Measurements from ENCODE around the gene HINT3. TPM values are rescaled to one million over a fixed set of nuclear protein-coding genes. Genes with fewer than 3 reads are reported as not detected.

The HINT3 gene
- total and polyA plus RNA-seq, 2 donors (not counting 3 experiments of a cell fraction or from before 2014, with no cell fraction given), result 1.8 to 8.4 TPM

DNA sequence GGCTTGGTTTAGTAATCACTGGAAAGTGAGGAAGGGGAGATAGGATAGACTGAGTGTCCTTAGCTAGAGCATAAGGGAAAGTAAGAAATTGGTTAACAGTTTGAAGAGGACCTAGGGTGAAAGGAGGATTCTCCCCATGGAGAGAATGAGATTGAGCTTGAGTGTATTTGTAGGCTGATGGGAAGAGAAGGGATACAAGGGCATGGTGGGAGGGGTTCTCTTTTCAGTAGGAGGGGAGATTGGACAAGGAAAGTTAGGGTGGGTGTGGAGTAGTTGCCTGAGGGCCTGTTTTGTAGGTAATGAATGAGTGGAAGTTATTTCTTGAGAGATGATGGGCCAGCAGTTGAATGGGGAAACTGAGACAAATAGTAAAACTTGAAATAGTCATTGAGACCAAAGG is 31.7 kb downstream of the HINT3 start:
- Histone ChIP-seq H4K20me1 (replicated peaks; ENCODE audit: control insufficient read depth, extremely low read depth, insufficient read depth, low read length) (peaks cover 4% of the 10 kb centered on the region), H3K4me2 (ENCODE audit: insufficient read depth, low read length) (no peak overlapping the region), H3K27ac (ENCODE audit: insufficient read depth, low read depth, low read length) (no peak overlapping the region), H3K79me2 (ENCODE audit: control insufficient read depth, insufficient read depth, low read length) (peaks cover 31% of the 10 kb centered on the region), H3K9me3 (replicated peaks; ENCODE audit: control insufficient read depth, insufficient read depth, low read length) (no peaks in the 10 kb centered on the region), H3K27me3 (ENCODE audit: control insufficient read depth in 2 of 2, insufficient read depth in 2 of 2, low read length in 2 of 2) (no peaks in the 10 kb centered on the region), H3K9me1 (replicated peaks; ENCODE audit: control insufficient read depth, extremely low read depth, insufficient read depth, low read length) (no peaks in the 10 kb centered on the region), H3K4me1 (ENCODE audit: control insufficient read depth, extremely low read depth, insufficient read depth, low read length) (peaks cover 14% of the 10 kb centered on the region), H3K9ac (replicated peaks; ENCODE audit: extremely low read depth, insufficient read depth, low read length) (no peak overlapping the region), H3K36me3 (ENCODE audit: control insufficient read depth in 2 of 2, extremely low read depth in 1 of 2, insufficient read depth in 2 of 2, low read length in 2 of 2) (no peaks in the 10 kb centered on the region), H3K4me3 (replicated peaks in 1 of 3; ENCODE audit: insufficient read depth in 1 of 3, low read depth in 1 of 3, low read length in 3 of 3) (no peak overlapping the region), H2AFZ (ENCODE audit: low read depth, low read length) (no peak overlapping the region)
- ChIA-PET POLR2A (no interaction called here), CTCF (no interaction called here)
- no peak for DNase-seq (ENCODE audit: low read depth, low spot score)
- no peak for FAIRE-seq
- TF ChIP-seq, protein P1, sequence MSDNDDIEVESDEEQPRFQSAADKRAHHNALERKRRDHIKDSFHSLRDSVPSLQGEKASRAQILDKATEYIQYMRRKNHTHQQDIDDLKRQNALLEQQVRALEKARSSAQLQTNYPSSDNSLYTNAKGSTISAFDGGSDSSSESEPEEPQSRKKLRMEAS (IDR thresholded peaks at IDR 0.05; ENCODE audit: insufficient read depth, insufficient read length), result no peak
- TF ChIP-seq JUN (IDR thresholded peaks at IDR 0.05; ENCODE audit: borderline replicate concordance, insufficient read depth, insufficient read length, low read depth), result no peak
- intact Hi-C loops (cut with micrococcal nuclease), result no loop called here
- BruUV-seq (replicated peaks), result no TSS peak
- dilution Hi-C loops (cut with MboI; ENCODE audit: extremely low pct_ligation_motif_present, low sequenced_read_pairs), result no loop called here

DNA sequence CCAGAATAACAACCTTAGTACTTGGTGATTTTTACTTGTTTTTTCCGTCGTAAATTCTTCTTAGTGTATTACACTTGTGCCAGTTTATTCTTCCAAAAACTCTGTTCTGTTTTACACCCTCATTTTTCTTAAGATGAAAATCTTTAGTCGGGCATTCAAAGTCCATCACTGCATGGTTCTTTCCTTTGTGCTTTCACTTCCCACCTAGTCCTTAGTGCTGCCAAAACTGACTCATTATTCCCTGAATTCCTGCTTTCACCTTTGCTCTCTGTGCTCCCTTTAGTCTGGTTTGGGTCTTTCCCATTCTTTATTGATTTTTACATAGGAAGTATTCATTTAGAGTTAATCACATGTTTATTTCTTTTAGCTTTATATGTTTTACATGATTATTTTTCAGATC is 33.1 kb downstream of the HINT3 start:
- Histone ChIP-seq H4K20me1 (replicated peaks; ENCODE audit: control insufficient read depth, extremely low read depth, insufficient read depth, low read length) (peaks cover 4% of the 10 kb centered on the region), H3K9me3 (replicated peaks; ENCODE audit: control insufficient read depth, insufficient read depth, low read length) (no peaks in the 10 kb centered on the region), H3K27ac (ENCODE audit: insufficient read depth, low read depth, low read length) (no peak overlapping the region), H3K4me2 (ENCODE audit: insufficient read depth, low read length) (no peak overlapping the region), H3K4me3 (replicated peaks in 1 of 3; ENCODE audit: insufficient read depth in 1 of 3, low read depth in 1 of 3, low read length in 3 of 3) (no peak overlapping the region), H3K4me1 (ENCODE audit: control insufficient read depth, extremely low read depth, insufficient read depth, low read length) (peaks cover 14% of the 10 kb centered on the region), H3K9me1 (replicated peaks; ENCODE audit: control insufficient read depth, extremely low read depth, insufficient read depth, low read length) (no peaks in the 10 kb centered on the region), H3K9ac (replicated peaks; ENCODE audit: extremely low read depth, insufficient read depth, low read length) (peak overlapping the region; percentile 8), H3K27me3 (ENCODE audit: control insufficient read depth in 2 of 2, insufficient read depth in 2 of 2, low read length in 2 of 2) (no peaks in the 10 kb centered on the region), H2AFZ (ENCODE audit: low read depth, low read length) (no peak overlapping the region), H3K36me3 (ENCODE audit: control insufficient read depth in 2 of 2, extremely low read depth in 1 of 2, insufficient read depth in 2 of 2, low read length in 2 of 2) (no peaks in the 10 kb centered on the region), H3K79me2 (ENCODE audit: control insufficient read depth, insufficient read depth, low read length) (peaks cover 31% of the 10 kb centered on the region)
- CTCF ChIA-PET, result interaction anchor here (1.1 kb wide), 1 partner anchor 14 kb away, joined by 3 read pairs; no protein-coding TSS in a partner anchor
- FAIRE-seq (no peak), DNase-seq (ENCODE audit: low read depth, low spot score) (peak; percentile 43)
- TF ChIP-seq, protein P1 (IDR thresholded peaks at IDR 0.05; ENCODE audit: insufficient read depth, insufficient read length), result no peak
- TF ChIP-seq POLR2AphosphoS5 (IDR thresholded peaks at IDR 0.05; ENCODE audit: insufficient read depth, low read depth, low read length) (no peak), GATA2 (IDR thresholded peaks at IDR 0.05; ENCODE audit: insufficient read depth, insufficient read length, low read depth, low read length) (no peak), MYC (IDR thresholded peaks at IDR 0.05; ENCODE audit: low read depth, low read length) (no peak), POLR2A (IDR thresholded peaks at IDR 0.05; ENCODE audit: low read depth, low read length) (no peak), EZH2 (IDR thresholded peaks at IDR 0.05; ENCODE audit: borderline replicate concordance, low read depth, low read length, severe bottlenecking) (no peak), JUN (IDR thresholded peaks at IDR 0.05; ENCODE audit: borderline replicate concordance, insufficient read depth, insufficient read length, low read depth) (no peak), FOS (IDR thresholded peaks at IDR 0.05; ENCODE audit: borderline replicate concordance, insufficient read depth, low read length) (no peak)
- TF ChIP-seq, protein P2, sequence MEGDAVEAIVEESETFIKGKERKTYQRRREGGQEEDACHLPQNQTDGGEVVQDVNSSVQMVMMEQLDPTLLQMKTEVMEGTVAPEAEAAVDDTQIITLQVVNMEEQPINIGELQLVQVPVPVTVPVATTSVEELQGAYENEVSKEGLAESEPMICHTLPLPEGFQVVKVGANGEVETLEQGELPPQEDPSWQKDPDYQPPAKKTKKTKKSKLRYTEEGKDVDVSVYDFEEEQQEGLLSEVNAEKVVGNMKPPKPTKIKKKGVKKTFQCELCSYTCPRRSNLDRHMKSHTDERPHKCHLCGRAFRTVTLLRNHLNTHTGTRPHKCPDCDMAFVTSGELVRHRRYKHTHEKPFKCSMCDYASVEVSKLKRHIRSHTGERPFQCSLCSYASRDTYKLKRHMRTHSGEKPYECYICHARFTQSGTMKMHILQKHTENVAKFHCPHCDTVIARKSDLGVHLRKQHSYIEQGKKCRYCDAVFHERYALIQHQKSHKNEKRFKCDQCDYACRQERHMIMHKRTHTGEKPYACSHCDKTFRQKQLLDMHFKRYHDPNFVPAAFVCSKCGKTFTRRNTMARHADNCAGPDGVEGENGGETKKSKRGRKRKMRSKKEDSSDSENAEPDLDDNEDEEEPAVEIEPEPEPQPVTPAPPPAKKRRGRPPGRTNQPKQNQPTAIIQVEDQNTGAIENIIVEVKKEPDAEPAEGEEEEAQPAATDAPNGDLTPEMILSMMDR (IDR thresholded peaks at IDR 0.05; ENCODE audit: extremely low read depth in 1 of 2, insufficient read depth in 1 of 2, low read depth in 1 of 2, low read length in 2 of 2), result no peak
- intact Hi-C loops (cut with micrococcal nuclease), result no loop called here
- BruUV-seq (replicated peaks), result no TSS peak
- POLR2A ChIA-PET, result no interaction called here
- dilution Hi-C loops (cut with MboI; ENCODE audit: extremely low pct_ligation_motif_present, low sequenced_read_pairs), result no loop called here

Measured in endothelial cell of umbilical vein (primary cell).